Chondrocyte (in vitro differentiated cells): Measurements from ENCODE around the gene SLC16A6. TPM values are rescaled to one million over a fixed set of nuclear protein-coding genes. Genes with fewer than 3 reads are reported as not detected.
"Not testable (repeated sequence)": the region's sequence is repeated elsewhere in the genome, so short reads cannot be mapped to it uniquely, and the experiment has no call there.

Experiments
- DNase-seq: peaks from one replicate; pipeline ENCODE4 v3.0.0; 2021; ENCODE audit warnings: mixed read lengths, low spot score
- H3K27ac Mint-ChIP-seq: one replicate; pipeline ENCODE4 v1.8.0; 2021; ENCODE audit warnings: mild to moderate bottlenecking, moderate library complexity, mixed read lengths; ENCODE audit not compliant: unreplicated experiment
- H3K27me3 Mint-ChIP-seq: 2 replicates; pipeline ENCODE4 v1.8.0; 2021; ENCODE audit warnings: low read depth, mixed read lengths
- H3K36me3 Mint-ChIP-seq: 2 replicates; pipeline ENCODE4 v1.8.0; 2021; ENCODE audit warnings: low read depth, mixed read lengths
- H3K4me1 Mint-ChIP-seq: 2 replicates; pipeline ENCODE4 v1.8.0; 2021; ENCODE audit warnings: low read depth, mild to moderate bottlenecking, mixed read lengths
- H3K4me3 Mint-ChIP-seq: one replicate; pipeline ENCODE4 v1.8.0; 2021; ENCODE audit warnings: mild to moderate bottlenecking, moderate library complexity, mixed read lengths; ENCODE audit not compliant: unreplicated experiment
- H3K9me3 Mint-ChIP-seq: 2 replicates; pipeline ENCODE4 v1.8.0; 2021; ENCODE audit warnings: low read depth, mixed read lengths
- CTCF ChIP-seq: fragments of 200-600 bp; sonication (generic); IDR thresholded peaks from 2 replicates; pipeline ENCODE4 v1.5.0; 2021; ENCODE audit warnings: antibody characterized with exemption, mild to moderate bottlenecking, moderate library complexity
- total RNA-seq: library from RNA; stranded (reverse); gene quantifications from 3 replicates; pipeline ENCODE4 v1.2.1, GENCODE V29; 2021

The SLC16A6 gene
- total RNA-seq, 1 donor from 2014 or later, result 0.15 TPM

GRCh38 chr17:68238871-68239253, 52.1 kb downstream of the SLC16A6 start:
- Mint-ChIP-seq H3K36me3 (no peaks in the 10 kb centered on the region), H3K4me1 (no peaks in the 10 kb centered on the region), H3K9me3 (no peaks in the 10 kb centered on the region), H3K27me3 (no peaks in the 10 kb centered on the region), H3K27ac (no peak overlapping the region), H3K4me3 (no peak overlapping the region)
- no peak for TF ChIP-seq CTCF
- no peak for DNase-seq

- no peaks in the 10 kb centered on the region for H3K27me3 Mint-ChIP-seq
These were observed 52.6 kb downstream of the SLC16A6 start for GRCh38 chr17:68238164-68238870.

GRCh38 chr17:68237369-68238163, 53.4 kb downstream of the SLC16A6 start:
- not testable (repeated sequence) for H3K27me3 Mint-ChIP-seq, H3K4me3 Mint-ChIP-seq, H3K27ac Mint-ChIP-seq, DNase-seq, H3K9me3 Mint-ChIP-seq, H3K4me1 Mint-ChIP-seq, H3K36me3 Mint-ChIP-seq

More at GRCh38 chr17:68238164-68238870, 52.6 kb downstream of the SLC16A6 start:
- no peak for DNase-seq
- H3K9me3 Mint-ChIP-seq, result no peaks in the 10 kb centered on the region
- H3K36me3 Mint-ChIP-seq, result no peaks in the 10 kb centered on the region
- no peak for TF ChIP-seq CTCF
- no peak overlapping the region for H3K27ac Mint-ChIP-seq
- no peaks in the 10 kb centered on the region for H3K4me1 Mint-ChIP-seq
- H3K4me3 Mint-ChIP-seq, result no peak overlapping the region

GRCh38 chr17:68235336-68235791, 55.6 kb downstream of the SLC16A6 start:
- peak overlapping the region; percentile 27 for H3K27ac Mint-ChIP-seq
- H3K9me3 Mint-ChIP-seq, result not testable (repeated sequence)

GRCh38 chr17:68234726-68235335, 56.1 kb downstream of the SLC16A6 start:
- H3K27me3 Mint-ChIP-seq, H3K36me3 Mint-ChIP-seq, H3K4me3 Mint-ChIP-seq, H3K4me1 Mint-ChIP-seq, H3K9me3 Mint-ChIP-seq, DNase-seq: not testable (repeated sequence)
- peak overlapping the region; percentile 27 for H3K27ac Mint-ChIP-seq

More at GRCh38 chr17:68235336-68235791, 55.6 kb downstream of the SLC16A6 start:
- not testable (repeated sequence) for H3K4me1 Mint-ChIP-seq, DNase-seq, H3K4me3 Mint-ChIP-seq, H3K27me3 Mint-ChIP-seq, H3K36me3 Mint-ChIP-seq

GRCh38 chr17:68232741-68233140, 58.2 kb downstream of the SLC16A6 start:
- not testable (repeated sequence) for H3K36me3 Mint-ChIP-seq, H3K27ac Mint-ChIP-seq, H3K27me3 Mint-ChIP-seq, DNase-seq, H3K4me3 Mint-ChIP-seq, H3K4me1 Mint-ChIP-seq, H3K9me3 Mint-ChIP-seq

GRCh38 chr17:68231541-68231940, 59.4 kb downstream of the SLC16A6 start:
- TF ChIP-seq CTCF, result no peak

GRCh38 chr17:68231131-68231530, 59.8 kb downstream of the SLC16A6 start:
- DNase-seq, H3K4me3 Mint-ChIP-seq, H3K36me3 Mint-ChIP-seq, H3K27me3 Mint-ChIP-seq, H3K27ac Mint-ChIP-seq, H3K9me3 Mint-ChIP-seq, H3K4me1 Mint-ChIP-seq: not testable (repeated sequence)

More at GRCh38 chr17:68231541-68231940, 59.4 kb downstream of the SLC16A6 start:
- no peaks in the 10 kb centered on the region for H3K27me3 Mint-ChIP-seq
- H3K9me3 Mint-ChIP-seq, result no peaks in the 10 kb centered on the region
- no peak overlapping the region for H3K4me3 Mint-ChIP-seq
- DNase-seq, result no peak
- no peak overlapping the region for H3K27ac Mint-ChIP-seq
- H3K4me1 Mint-ChIP-seq, result no peaks in the 10 kb centered on the region
- H3K36me3 Mint-ChIP-seq, result peaks cover 5% of the 10 kb centered on the region
